Stimulated activated CD4-positive, alpha-beta T cell treated with anti-CD3 and anti-CD28 coated beads, TNF-alpha, amount 100 ng/mL, for 48 hours (primary cell): ENCODE results near the gene STEAP1B.

Experiments used
- DNase-seq, 3 donors: peaks; one replicate each; pipeline ENCODE4 v3.0.0-alpha.2; 2020; ENCODE audit warnings: low read depth in 3 of 3

The STEAP1B gene

DNA sequence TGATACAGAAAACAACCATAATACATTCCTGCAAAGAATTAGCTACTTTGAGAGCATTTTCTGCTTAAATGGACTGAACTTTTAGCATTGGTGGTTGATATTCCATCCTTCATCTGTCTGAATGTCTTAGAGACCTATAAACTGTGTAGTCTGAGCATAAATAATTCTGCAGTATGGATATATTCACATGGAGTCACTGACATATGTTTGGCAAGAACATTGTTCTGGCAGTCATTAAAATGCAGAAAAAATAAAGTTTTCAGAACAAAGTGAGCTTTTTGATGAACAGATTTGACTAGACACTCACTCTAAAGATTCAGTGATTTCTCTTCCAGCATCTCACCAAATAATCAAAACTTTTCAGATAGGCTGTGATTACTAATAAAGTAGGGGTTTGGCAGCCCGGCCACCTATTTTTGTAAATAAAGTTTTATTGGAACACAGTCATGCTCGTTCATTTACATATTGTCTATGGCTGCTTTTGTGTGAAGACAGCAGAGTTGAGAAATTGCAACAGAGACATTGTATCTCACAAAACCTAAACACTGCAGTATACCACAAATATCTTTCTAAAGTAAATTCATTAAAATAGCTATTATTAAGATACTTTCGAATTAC lies 98.9 kb downstream of the STEAP1B start:
- no peak for DNase-seq

GRCh38 chr7:22400150-22400814 lies 99.7 kb downstream of the STEAP1B start:
- no peak for DNase-seq

- no peak for DNase-seq
These were observed 100.4 kb downstream of the STEAP1B start for GRCh38 chr7:22399546-22399945.

DNA sequence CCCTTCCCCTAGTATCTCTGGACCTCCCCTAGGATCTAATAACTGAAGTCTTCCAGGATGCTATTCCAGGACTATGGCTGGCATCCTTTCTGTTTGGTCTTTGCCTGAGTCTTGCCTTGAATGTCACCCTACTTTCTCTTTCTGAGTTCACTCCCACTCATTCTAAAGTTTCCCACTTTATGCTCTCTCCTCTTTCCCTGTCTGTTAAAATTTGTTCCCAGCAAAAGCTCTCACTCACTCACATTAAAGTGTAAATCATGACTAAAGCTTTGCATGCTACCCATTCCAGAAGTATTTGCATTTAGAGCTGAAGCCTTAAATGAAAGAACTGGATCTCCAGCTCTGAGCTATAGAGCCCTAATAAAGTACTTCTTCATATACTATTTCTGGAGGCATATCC lies 100.9 kb downstream of the STEAP1B start:
- DNase-seq, result no peak

- DNase-seq, result no peak
These were observed 102.0 kb downstream of the STEAP1B start for GRCh38 chr7:22397981-22398380.

GRCh38 chr7:22395222-22395621 lies 104.8 kb downstream of the STEAP1B start:
- DNase-seq, result no peak

DNA sequence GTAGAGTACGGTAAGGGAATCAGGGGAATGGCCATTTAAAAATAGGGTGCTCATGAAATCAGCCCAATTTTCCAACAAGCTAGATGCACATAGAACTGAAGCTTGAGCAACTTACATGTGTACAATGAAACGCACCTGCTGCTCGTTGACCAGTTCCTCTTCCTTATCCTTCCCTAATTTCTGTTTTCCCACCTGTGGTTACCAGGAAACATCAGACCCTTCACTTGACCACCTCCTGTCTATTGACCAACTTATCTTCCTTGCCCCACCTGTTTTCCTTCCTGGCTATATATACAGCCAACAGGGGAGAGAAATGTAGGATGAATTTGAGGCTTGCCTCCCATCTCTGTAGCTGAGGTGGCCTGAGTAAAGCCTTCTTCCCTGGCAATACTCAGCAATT lies 105.2 kb downstream of the STEAP1B start:
- no peak for DNase-seq

DNA sequence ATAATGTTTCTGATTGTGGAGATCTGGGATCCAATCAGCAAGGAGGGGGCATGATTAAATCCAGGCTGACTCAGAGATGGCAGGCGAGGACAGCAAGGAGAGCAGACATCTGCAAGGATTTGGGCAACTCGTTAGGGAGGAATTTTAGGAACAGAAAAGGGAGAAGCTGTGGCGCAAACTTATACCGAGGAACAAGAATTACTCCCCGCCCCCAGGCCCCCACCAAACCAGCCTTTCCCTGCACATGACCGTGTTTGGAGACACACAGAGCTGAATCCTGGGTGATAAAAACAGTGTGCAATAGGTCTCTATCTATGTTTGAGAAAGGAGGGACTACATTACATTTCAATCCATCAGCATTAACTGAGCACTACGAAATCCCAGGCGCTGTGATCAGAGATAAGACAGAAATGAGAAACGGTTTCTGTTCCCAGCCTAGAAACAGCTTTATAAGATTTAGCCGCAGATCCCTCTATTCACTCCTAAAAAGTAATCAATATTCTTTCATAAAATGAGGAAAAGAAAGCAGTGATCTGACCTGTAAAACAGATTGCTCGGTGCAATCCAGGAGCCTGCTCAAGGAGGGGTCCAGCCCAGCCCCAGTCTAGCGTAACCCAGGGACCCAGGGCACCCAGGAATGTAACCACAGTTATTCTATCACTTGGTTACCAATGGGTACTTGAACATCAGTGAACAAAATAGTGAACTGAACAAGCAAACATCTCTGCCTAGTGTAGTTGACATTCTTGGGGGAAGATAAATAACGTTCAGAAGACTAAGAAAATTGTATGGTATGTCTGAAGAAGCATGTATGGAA lies 105.9 kb downstream of the STEAP1B start:
- no peak for DNase-seq

DNA sequence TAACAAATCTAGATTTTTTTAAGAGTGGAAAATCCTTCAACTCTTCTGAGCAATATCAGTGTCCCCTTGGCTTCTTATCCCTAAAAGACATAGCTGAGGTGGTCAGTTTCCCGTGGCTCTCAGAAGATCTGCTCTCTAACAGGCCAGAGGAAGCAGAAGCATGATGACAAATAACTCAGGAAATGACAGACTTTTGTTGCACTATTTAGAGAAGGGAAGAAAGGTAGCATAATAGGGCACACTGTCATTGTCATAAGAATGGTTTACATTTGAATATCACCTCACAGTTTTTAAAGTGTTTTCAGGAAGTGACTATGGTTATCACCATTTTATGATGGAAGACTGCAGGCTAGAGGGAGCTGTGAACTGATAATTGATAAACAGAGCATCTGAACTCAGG lies 109.5 kb downstream of the STEAP1B start:
- no peak for DNase-seq

DNA sequence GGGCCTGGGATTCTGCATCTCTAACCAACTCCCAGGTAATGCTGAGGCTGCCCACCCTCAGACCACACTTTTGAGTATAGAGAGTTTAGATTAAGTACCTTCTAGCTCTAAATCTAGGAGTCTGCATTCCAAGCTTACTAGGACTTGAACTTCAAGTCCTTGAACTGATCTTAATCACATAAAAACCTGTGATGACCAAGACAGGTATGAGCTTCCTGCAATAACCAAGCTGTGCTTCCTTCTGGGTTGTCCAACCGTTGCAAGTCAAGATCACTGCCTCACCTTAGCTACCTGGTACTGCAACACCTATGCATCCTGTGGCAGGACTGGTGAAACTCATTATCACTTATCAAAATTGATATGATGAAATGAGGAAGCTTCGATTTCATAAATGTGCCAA lies 110.1 kb downstream of the STEAP1B start:
- no peak for DNase-seq

- no peak for DNase-seq
These were observed 112.4 kb downstream of the STEAP1B start for GRCh38 chr7:22387583-22387982.

DNA sequence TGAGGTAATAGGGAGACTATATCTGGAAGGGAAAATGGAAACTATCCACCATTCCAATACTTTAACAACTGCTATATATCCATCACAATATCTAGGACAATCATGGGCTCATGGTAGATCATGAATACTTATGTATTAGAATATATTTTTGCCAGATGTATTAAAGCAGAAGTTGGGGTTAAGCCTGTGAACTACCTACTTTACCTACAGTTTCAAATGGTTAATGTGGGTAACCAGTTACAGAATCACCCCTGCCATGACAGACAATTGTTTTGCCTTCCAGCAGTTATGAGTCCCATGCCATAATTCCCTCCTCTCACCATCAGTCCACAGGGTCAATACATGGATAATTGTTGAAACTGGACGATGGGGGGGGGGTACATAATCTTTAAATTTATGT lies 113.1 kb downstream of the STEAP1B start:
- DNase-seq, result no peak

DNA sequence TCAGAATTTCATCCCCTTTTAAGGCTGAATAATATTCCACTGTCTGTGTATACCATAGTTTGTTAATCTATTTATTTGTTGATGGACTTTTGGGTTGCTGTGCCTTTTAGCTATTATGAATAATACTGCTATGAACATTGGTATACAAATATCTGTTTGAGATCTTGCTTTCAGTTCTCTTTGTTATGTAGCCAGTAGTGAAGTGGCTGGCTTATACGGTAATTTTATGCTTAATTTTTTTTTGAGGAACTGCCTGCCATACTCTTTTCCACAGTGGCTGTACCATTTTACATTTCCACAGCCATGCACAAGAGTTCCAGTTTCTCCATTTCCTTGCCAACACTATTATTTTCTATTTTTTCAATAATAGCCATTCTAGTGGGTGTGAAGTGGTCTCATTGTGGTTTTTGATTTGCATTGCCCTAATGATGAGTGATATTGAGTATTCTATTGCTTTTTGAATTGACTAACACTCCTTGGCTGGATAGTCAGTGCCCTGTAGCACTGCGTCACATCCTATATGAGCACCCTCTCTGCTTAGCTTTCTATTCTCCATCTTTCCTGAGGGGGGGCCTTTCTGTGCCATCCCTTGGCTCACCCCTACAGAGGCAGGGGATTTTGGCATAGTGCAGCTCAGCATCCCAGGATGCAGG lies 113.7 kb downstream of the STEAP1B start:
- no peak for DNase-seq

- DNase-seq, result no peak
These were observed 114.7 kb downstream of the STEAP1B start for GRCh38 chr7:22385326-22385725.

- DNase-seq, result no peak
These were observed 119.7 kb downstream of the STEAP1B start for GRCh38 chr7:22380333-22380732.

DNA sequence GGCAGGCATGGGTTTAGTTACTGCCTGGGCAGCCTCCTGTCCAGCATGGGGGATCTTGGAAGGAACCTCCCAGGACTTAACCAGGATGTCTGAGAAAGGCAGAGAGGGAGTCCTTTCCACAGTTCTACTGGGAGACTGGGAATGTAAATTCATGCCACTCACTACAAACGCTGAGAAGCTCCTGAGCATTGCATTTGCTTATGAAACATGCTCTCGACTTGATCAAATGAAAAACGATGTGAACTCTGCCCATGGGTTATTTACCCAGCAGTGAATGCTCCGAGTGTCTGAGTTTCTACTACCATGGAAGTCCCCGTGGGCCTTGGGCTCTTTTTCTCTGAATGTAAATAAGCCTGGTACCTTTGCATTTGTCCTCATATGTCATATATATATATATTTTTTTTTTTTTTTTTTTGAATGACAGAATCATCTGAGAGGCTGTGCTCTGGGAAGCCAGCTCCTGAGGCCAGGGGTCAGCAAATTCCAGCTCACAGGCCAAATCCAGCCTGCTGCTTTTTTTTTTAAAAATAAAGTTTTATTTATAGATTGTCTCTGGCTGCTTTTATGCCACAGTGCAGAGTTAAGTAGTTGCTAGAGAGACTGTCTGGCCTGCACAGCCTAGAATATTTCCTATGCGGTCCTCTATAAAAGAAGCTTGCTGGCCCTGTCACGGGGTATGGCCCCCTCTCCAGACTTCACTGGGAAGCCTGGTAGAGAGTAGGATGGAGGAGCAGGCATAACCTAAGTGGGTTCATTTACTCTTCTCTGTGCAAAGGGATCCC lies 121.6 kb downstream of the STEAP1B start:
- DNase-seq, result no peak

- DNase-seq, result no peak
These were observed 122.3 kb downstream of the STEAP1B start for GRCh38 chr7:22377703-22378102.

DNA sequence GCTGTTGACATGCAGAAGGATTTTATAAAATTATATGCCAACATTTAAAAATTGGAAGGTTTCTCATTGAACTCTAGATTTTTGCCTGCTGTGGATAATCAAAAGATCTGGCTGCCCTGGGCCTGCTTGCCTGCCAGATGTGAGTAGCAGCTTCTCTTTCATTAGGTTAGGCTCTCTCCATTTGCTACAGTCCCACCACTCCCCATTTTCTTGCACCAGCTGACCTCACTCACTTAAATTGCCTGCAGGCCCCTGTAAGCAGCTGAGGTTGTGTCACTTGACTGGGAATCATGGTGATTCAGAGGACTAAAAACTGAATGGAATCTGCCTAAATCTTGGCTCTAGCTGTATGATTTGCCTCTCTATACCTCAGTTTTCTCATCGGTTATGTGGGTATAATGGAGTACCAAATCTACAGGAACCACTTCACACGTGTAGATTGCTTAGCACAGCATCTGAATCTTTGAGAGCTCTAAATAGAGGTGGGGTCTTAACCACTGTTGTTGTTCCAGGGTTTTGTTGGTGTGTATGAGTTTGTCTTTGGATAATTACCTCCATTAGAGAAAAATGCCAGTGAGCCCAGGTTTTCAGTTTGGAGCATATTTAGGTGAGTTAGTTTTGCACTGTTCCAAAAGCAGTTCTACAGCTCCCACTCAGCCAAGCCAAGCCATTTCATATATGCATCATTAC lies 124.5 kb downstream of the STEAP1B start:
- DNase-seq, result no peak

GRCh38 chr7:22373911-22374310 lies 126.1 kb downstream of the STEAP1B start:
- DNase-seq, result no peak

GRCh38 chr7:22373388-22373787 lies 126.6 kb downstream of the STEAP1B start:
- DNase-seq, result no peak

DNA sequence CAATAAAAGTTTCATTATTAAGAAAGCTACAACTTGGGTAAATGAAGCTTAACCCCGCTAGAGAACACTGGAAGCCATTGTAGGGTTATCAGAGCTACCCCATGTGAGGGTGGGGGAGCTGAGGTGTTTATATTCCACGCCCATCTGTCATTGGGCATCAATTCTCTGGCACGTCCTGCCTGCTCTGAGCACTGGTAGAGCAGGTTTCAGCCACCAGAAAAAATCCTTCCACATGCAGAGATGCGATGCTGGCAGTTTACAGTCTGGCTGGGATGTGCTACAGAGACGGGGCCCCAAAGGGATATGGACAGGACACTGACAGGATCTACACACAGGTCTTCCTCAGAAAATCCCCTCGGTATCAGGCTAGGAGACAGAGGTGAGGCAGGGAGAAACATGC lies 127.1 kb downstream of the STEAP1B start:
- DNase-seq, result no peak
